ENCODE data around the gene DTD2. TPM values are rescaled to one million over a fixed set of nuclear protein-coding genes. Genes with fewer than 3 reads are reported as not detected.
A peak's percentile ranks its signal among the peaks of the same experiment; 100 is the strongest.

DTD2 gene
- total RNA-seq, 1 donor from 2014 or later = 30.8 TPM

DNA sequence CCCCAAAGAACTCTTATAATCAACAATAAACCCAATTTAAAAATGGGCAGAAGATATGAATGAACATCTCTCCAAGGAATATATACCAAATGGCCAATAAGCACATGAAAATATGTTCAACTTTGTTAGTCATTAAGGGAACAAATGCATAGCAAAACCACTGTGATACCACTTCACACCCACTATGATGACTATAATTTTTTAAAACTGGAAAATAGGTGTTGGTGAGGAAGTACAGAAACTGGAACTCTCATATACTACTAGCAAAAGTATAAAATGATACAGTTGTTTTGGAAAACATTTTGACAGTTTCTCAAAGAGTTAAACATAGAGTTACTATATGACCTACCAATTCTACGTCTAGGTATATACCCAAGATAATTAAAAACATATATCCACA lies 27.5 kb downstream of the DTD2 start:
- intact Hi-C loops (cut with micrococcal nuclease) = loop anchor here (1.0 kb wide), 2 partner anchors 8 to 40 kb away; no protein-coding TSS in a partner anchor
- DNase-seq = no peak
- Mint-ChIP-seq H3K4me1 (peaks cover 8% of the 10 kb centered on the region), H3K27ac (peak overlapping the region; percentile 69), H3K9me3 (peaks cover 10% of the 10 kb centered on the region), H3K4me3 (no peak overlapping the region), H3K27me3 (no peaks in the 10 kb centered on the region), H3K36me3 (ENCODE audit: low read depth) (peaks cover 4% of the 10 kb centered on the region)

DNA sequence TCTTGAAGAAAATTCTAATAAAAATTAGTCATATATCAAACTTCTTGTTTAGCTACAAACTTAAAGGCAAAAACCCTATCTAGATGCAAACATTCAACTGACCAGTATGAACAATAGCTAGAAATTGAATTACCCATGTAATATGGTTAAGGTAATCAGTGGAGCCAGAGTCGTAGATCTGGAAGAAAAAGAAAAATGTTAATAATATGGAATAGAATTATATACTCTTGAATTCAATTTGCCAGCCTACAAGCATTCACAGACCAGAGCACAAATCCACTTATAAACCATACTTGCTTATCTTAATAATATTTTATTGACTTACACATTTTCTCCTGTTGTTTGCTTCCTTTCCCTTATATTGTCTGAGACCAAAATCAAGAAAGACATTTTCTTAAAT lies 29.3 kb downstream of the DTD2 start:
- H3K4me3 Mint-ChIP-seq = no peak overlapping the region
- peaks cover 8% of the 10 kb centered on the region for H3K4me1 Mint-ChIP-seq
- H3K9me3 Mint-ChIP-seq = peaks cover 10% of the 10 kb centered on the region
- H3K36me3 Mint-ChIP-seq (ENCODE audit: low read depth) = peaks cover 4% of the 10 kb centered on the region
- no peak for DNase-seq
- H3K27ac Mint-ChIP-seq = no peak overlapping the region
- H3K27me3 Mint-ChIP-seq = no peaks in the 10 kb centered on the region
- intact Hi-C loops (cut with micrococcal nuclease) = no loop called here

DNA sequence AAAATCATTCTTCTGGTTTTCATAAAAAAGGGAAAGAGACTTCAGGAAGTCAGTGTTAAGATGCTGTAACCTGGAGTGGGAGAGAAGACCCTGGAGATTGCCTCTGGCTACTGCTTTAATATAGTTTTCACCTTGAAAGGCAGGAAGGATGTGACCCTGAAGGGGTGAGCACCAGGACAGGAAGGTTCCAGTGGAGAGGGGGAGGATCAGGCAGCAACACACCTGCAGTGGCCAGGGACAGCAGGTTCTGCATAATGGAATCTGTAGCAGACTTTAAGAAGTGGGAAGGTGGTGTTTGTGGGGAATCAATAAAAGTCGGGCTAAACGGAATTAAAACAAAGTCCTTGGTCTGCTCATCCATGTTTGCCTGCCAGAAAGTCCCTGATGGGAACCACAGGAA lies 30.6 kb downstream of the DTD2 start:
- intact Hi-C loops (cut with micrococcal nuclease) = no loop called here
- Mint-ChIP-seq H3K4me3 (no peak overlapping the region), H3K27me3 (no peaks in the 10 kb centered on the region), H3K4me1 (peaks cover 9% of the 10 kb centered on the region), H3K9me3 (peaks cover 4% of the 10 kb centered on the region), H3K36me3 (ENCODE audit: low read depth) (no peaks in the 10 kb centered on the region), H3K27ac (no peak overlapping the region)
- no peak for DNase-seq

DNA sequence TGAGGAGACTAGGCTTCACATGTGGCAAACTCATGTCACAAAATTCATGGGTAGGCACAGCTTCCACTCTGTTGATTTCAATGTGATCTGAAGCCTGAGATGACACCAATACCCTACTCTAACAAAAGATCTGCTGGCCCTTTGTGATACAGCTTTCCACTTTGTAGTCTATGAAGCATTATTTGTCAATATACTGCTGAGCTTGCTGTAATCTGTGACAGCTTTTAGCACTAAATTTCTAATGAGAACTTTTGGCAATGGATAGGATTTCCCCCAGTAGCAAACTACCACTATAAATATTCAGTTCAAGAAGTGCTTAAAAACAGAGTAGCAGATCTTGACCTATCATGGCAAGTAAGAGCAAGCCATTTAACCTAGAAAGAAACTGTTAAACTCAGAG lies 31.4 kb downstream of the DTD2 start:
- intact Hi-C loops (cut with micrococcal nuclease) = no loop called here
- H3K4me1 Mint-ChIP-seq = peaks cover 16% of the 10 kb centered on the region
- H3K36me3 Mint-ChIP-seq (ENCODE audit: low read depth) = no peaks in the 10 kb centered on the region
- no peak overlapping the region for H3K27ac Mint-ChIP-seq
- no peak overlapping the region for H3K4me3 Mint-ChIP-seq
- no peaks in the 10 kb centered on the region for H3K27me3 Mint-ChIP-seq
- H3K9me3 Mint-ChIP-seq = peaks cover 4% of the 10 kb centered on the region
- DNase-seq = no peak

DNA sequence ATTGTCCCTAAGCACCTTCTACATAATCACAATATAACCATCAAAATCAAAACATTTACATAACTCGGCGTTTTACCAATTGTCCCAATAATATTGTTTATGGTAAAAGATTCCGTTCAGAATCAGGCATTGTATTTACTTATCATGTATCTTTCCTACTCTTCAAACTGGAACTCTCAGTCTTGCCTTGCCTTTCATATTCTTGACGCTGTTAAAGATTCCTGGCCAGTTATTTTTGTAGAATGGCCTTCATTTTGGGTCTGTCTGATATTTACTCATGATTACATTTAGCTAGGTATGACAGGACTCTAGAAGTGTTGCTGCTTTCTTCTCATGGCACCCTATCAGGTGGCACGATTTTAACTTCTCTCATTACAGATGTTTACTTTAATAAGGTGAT lies 36.1 kb downstream of the DTD2 start:
- DNase-seq = no peak
- intact Hi-C loops (cut with micrococcal nuclease) = loop anchor here (1.0 kb wide), 4 partner anchors 8 to 147 kb away; no protein-coding TSS in a partner anchor
- Mint-ChIP-seq H3K27ac (peak overlapping the region; percentile 95), H3K9me3 (no peaks in the 10 kb centered on the region), H3K27me3 (peaks cover 2% of the 10 kb centered on the region), H3K4me3 (peak overlapping the region; percentile 94), H3K36me3 (ENCODE audit: low read depth) (peaks cover 7% of the 10 kb centered on the region), H3K4me1 (peaks cover 24% of the 10 kb centered on the region)

DNA sequence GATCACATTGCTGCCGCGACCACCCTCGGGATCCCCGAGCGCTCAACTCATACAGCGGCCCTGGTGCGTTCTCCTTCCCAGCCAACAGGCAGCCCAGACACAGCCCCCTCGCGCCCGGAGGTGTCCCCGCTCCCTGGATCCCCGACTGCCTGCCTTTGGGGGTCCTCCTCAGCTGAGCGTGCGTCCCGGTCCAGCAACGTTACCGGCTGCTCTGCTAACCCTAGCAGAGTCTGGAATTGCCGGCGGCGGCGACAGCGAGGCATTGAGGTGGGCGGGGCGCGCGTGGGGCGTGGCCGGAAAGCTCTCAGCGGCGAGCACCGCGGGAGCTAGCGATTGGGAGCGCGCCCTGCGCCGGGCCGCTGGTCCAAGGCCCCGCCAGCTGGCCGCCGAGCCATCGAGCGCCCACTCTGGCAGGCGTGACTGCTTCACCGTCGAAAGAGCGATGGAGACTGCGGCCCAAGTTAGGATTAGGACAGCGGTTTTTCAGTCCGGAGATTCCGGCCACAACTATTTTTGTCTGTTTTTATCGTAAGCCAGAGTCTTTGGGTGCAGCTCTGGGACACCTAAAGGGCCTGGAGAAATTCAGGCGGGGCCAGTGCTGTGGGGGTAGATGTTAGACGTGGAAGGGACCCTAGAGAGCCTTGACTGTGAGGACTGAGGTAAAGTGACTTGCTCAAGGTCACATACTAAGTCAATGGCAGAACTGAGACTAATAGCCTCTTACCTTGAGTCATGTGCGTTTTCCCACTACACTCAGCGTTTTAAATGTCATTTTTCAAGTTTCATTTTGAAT lies 36.8 kb downstream of the DTD2 start, which contains the start of gene HEATR5A:
Gene HEATR5A (minus strand): TSS at position 232 of the 793 bp plus-strand sequence. CDS start 17,575 bp downstream, outside the sequence.
- Mint-ChIP-seq H3K4me3 (peak within 1 kb of the TSS; percentile 94), H3K4me1 (peaks cover 24% of the 10 kb centered on the region), H3K9me3 (no peaks in the 10 kb centered on the region), H3K36me3 (ENCODE audit: low read depth) (peaks cover 7% of the 10 kb centered on the region), H3K27ac (peak within 1 kb of the TSS; percentile 95), H3K27me3 (peaks cover 2% of the 10 kb centered on the region)
- DNase-seq = peak; percentile 98
- intact Hi-C loops (cut with micrococcal nuclease) = loop anchor here (1.0 kb wide), 7 partner anchors 9 to 212 kb away; partner anchors contain the start of gene DTD2

DNA sequence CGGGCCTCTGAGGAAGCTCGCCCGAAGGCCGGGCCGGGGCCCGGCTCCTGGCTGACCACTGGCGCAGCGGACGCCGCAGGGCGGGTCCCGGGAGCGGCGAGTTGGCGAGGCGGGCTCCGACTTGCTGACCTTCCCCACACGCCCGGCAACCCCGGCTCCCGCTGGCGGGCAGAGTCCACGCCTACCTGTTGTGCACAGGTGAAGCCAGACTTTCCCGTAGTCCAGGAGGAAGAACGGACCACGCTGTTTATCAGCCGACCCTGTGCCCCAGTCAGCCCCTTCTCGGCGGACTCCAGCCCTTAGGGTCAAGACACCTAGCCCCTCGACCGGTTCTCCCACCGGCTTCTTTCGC lies 37.4 kb downstream of the DTD2 start:
- intact Hi-C loops (cut with micrococcal nuclease) = loop anchor here (1.0 kb wide), 3 partner anchors 37 to 212 kb away; partner anchors contain the start of gene DTD2
- H3K4me3 Mint-ChIP-seq = peak overlapping the region; percentile 94
- peaks cover 7% of the 10 kb centered on the region for H3K36me3 Mint-ChIP-seq (ENCODE audit: low read depth)
- peaks cover 2% of the 10 kb centered on the region for H3K27me3 Mint-ChIP-seq
- H3K27ac Mint-ChIP-seq = peak overlapping the region; percentile 95
- DNase-seq = peak; percentile 79
- no peaks in the 10 kb centered on the region for H3K9me3 Mint-ChIP-seq
- peaks cover 24% of the 10 kb centered on the region for H3K4me1 Mint-ChIP-seq

DNA sequence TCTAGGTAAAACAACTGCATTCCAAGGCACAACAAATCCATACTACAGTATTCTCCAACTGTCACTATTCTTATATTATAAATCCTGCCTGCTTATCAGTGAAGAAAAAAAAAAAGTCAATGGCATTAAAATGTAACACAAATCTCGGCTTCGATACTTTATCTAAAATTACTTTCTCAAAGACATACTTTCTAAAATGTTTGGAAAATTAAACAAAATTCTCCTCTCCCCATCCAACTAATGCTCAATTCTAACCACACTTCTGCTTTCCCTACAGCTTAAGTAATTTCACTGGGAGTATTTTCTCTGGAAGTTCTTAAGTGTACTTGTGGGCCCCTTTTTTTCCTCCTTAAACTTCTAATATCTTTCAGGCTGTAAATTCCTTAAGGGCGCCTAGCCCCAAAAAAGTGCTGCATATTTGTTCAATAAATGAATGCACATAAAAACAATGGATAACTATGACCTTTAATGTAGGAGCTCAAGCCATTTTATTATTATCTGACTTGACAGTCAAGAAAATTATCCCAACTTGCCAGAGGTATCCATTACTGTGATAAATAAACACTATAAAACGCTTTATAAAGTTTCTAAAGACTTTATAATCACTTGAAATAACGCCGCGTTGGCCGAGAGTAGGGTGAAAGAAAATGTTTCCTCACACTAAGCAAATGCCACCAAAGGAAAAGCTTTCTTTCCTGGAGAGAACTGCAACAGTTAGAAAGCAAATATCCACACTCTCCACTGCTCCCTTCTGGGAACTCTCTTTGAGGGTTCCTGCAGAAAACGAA lies 37.9 kb downstream of the DTD2 start:
- H3K36me3 Mint-ChIP-seq (ENCODE audit: low read depth) = peaks cover 7% of the 10 kb centered on the region
- H3K27ac Mint-ChIP-seq = no peak overlapping the region
- DNase-seq = no peak
- peak overlapping the region; percentile 94 for H3K4me3 Mint-ChIP-seq
- H3K4me1 Mint-ChIP-seq = peaks cover 26% of the 10 kb centered on the region
- H3K27me3 Mint-ChIP-seq = peaks cover 2% of the 10 kb centered on the region
- intact Hi-C loops (cut with micrococcal nuclease) = no loop called here
- H3K9me3 Mint-ChIP-seq = no peaks in the 10 kb centered on the region

DNA sequence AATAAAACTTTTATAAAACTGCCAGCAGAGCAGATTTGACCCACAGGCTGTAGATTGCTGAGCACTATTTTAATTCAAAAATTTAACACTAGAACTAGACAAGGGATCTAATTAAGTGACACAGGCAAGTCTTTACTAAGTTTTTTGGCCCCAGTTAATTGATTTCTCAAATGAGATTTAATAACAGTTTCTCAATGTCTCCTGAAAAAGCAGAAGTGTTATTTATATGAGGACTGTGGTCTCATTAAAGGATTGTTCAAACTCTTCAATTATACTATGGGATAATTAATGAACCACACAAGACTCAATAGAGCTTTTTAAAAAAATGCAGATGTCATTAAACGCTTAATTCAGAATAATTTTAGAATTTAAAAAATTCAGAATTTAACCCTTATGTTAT lies 38.9 kb downstream of the DTD2 start:
- Mint-ChIP-seq H3K4me1 (peaks cover 33% of the 10 kb centered on the region), H3K4me3 (peak overlapping the region; percentile 49), H3K27me3 (peaks cover 2% of the 10 kb centered on the region), H3K36me3 (ENCODE audit: low read depth) (peaks cover 7% of the 10 kb centered on the region), H3K9me3 (no peaks in the 10 kb centered on the region), H3K27ac (no peak overlapping the region)
- DNase-seq = no peak
- intact Hi-C loops (cut with micrococcal nuclease) = no loop called here

DNA sequence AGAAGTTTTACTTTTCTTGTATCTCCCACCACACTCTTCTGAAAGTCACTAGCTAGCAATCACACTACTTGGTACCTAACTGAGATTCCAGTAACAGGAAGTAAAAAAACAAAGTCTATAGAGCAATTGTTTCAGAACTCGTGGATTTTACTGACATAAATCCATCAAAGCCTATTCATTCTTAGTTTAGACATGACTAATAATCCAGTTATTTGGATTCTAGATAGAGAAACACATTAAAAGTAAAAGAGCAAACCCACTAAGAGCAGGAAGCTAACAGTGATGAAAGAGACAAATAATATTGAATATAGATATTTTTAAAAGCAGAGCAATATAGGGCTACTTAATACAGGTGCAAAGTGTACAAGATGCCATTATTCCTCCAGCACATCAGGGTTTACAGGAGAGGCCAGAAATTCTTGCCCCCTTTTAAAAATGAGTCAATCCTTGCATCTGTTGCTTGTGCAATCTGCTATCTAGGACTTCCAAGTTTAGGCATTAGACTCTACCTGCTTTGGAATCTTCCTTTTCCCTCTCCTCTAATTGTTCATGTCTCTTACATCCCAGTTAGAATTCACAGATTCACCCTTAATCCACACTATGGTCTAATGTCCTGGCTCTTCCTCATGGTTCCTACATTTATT lies 43.0 kb downstream of the DTD2 start:
- Mint-ChIP-seq H3K9me3 (no peaks in the 10 kb centered on the region), H3K27me3 (peaks cover 2% of the 10 kb centered on the region), H3K36me3 (ENCODE audit: low read depth) (peaks cover 8% of the 10 kb centered on the region), H3K4me1 (peaks cover 23% of the 10 kb centered on the region), H3K27ac (peak overlapping the region; percentile 2), H3K4me3 (no peak overlapping the region)
- DNase-seq = no peak
- intact Hi-C loops (cut with micrococcal nuclease) = no loop called here

DNA sequence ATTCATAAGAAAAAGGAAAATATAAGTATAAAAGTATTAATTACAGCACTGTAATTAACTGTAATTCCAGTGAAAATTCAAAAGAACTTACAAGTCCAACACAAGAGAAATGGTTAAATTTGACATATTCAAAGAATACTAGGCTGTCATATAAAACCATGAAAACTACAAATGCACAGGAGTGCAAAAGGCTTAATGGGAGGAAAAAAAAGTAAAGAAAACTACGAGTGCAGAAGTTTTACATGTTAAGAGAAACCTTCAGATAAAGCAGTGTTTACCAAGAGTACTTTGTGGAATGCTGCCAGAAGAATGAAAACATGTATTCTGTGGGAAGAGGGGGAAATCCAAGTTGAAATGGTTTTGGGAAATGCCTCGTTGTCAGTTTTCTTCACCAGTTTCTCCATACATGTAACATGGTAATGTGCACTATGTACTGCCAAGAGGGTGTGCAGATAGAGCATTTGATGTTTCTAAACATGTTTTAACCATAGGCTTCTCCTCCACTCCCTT lies 46.0 kb downstream of the DTD2 start:
- Mint-ChIP-seq H3K36me3 (ENCODE audit: low read depth) (peaks cover 4% of the 10 kb centered on the region), H3K27me3 (no peaks in the 10 kb centered on the region), H3K9me3 (no peaks in the 10 kb centered on the region), H3K27ac (no peak overlapping the region), H3K4me1 (peaks cover 12% of the 10 kb centered on the region), H3K4me3 (no peak overlapping the region)
- intact Hi-C loops (cut with micrococcal nuclease) = no loop called here
- no peak for DNase-seq

DNA sequence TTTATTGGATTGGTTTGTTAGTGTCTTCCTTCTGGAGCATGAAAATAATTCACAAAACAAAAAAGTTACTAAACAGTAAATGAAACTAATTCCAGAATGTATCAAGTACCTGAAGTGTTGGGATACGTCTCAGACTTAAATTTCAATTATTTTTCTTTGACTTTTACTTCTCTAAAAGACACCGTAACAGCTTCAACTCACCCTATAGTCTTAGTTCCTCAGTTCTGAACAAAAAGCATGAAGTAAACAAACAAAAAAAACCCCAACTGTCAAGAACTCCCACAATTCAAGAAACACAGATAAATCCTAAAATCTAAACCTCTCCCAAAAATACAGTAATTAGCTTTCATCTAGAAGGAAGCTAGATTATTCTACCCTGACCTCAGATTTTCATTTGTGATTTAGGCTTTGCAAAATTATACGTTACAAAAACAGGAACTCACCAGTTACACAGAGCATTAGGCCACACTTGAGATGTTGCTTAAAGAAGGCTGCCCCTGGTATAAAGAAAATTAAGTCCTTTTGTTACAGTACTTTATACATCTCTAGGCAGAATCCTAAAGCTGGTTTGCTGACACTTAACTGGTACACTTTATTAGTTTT lies 47.2 kb downstream of the DTD2 start:
- Mint-ChIP-seq H3K36me3 (ENCODE audit: low read depth) (peaks cover 4% of the 10 kb centered on the region), H3K27ac (no peak overlapping the region), H3K27me3 (no peaks in the 10 kb centered on the region), H3K9me3 (no peaks in the 10 kb centered on the region), H3K4me1 (peaks cover 12% of the 10 kb centered on the region), H3K4me3 (no peak overlapping the region)
- DNase-seq = no peak
- intact Hi-C loops (cut with micrococcal nuclease) = no loop called here

DNA sequence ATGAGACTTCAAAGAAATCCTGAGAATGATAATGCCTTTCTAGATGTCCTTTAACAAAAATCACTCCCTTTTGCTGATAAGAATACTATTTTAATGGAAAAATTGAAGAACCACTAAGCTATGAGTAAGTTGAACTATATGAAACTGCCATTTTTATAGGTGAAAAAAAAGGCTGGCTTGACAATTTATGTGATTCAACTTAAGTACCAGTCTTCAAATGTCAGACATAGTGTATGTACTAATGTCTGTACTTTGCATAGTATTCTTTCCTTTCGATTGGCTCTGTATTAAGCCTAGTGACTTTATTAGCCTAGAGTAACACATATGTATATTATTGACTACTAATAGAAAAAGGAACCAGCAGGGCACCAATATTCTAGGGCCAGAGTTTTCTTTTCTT lies 48.9 kb downstream of the DTD2 start:
- H3K9me3 Mint-ChIP-seq = no peaks in the 10 kb centered on the region
- DNase-seq = no peak
- no peak overlapping the region for H3K4me3 Mint-ChIP-seq
- H3K27ac Mint-ChIP-seq = no peak overlapping the region
- peaks cover 4% of the 10 kb centered on the region for H3K4me1 Mint-ChIP-seq
- H3K27me3 Mint-ChIP-seq = no peaks in the 10 kb centered on the region
- intact Hi-C loops (cut with micrococcal nuclease) = no loop called here
- H3K36me3 Mint-ChIP-seq (ENCODE audit: low read depth) = peaks cover 4% of the 10 kb centered on the region

Measured in activated CD4-positive, alpha-beta T cell treated with anti-CD3 and anti-CD28 coated beads, Interleukin-2, amount 10 ng/mL, durations not matched to agents 24 days and 14 days (primary cell).